ENCODE data around the gene HDAC4. TPM values are rescaled to one million over a fixed set of nuclear protein-coding genes. Genes with fewer than 3 reads are reported as not detected.
"Not testable (repeated sequence)": the region's sequence is repeated elsewhere in the genome, so short reads cannot be mapped to it uniquely, and the experiment has no call there.

Gene HDAC4
- total and polyA plus RNA-seq, 3 donors from 2014 or later, result 29.0 to 67.5 (median 58.7) TPM

GRCh38 chr2:239177325-239177724, 223.5 kb downstream of the HDAC4 start:
- no peak overlapping the region for H3K27ac ChIP-seq

DNA sequence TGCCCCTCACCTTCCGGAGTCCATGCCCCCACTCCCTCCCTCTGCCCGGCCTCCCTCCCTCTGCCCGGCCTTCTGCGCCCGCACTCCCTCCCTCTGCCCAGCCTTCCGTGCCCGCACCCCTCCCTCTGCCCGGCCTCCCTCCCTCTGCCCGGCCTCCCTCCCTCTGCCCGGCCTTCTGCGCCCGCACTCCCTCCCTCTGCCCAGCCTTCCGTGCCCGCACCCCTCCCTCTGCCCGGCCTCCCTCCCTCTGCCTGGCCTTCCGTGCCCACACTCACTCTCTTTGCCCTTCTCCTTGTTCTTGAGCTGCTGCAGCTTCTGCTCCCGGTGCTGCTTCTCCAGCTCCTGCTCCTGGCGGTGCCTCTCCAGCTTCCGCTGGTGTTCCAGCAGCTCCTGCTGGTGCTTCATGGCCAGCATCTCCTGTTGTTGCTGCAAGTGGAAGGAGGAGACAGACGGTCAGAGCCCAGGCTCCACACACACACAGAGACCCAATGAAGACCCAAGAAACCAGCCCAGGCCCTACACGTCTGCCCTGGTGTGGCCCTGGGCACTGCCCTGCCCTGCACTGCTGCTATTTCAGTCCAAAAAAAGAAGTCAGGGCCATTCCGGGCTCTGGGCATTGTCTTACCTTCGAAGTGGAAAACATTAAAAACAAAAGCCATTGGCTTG, 224.5 kb downstream of the HDAC4 start:
- H3K36me3 ChIP-seq (ENCODE audit: low read depth, missing control alignments); H3K27ac ChIP-seq; H3K4me3 ChIP-seq; H3K4me1 ChIP-seq; H3K9me3 ChIP-seq; H3K27me3 ChIP-seq; intact Hi-C loops (cut with DNase I; ENCODE audit: low total_unique reads); DNase-seq: not testable (repeated sequence)
- 93 to 94% methylated on average over 23 of the region's 23 CpGs for WGBS, 2 donors

More at GRCh38 chr2:239177325-239177724, 223.5 kb downstream of the HDAC4 start:
- intact Hi-C loops (cut with DNase I; ENCODE audit: low total_unique reads), result no loop called here
- H3K9me3 ChIP-seq, result no peaks in the 10 kb centered on the region
- no peaks in the 10 kb centered on the region for H3K4me1 ChIP-seq
- no peaks in the 10 kb centered on the region for H3K36me3 ChIP-seq (ENCODE audit: low read depth, missing control alignments)
- DNase-seq, result no peak
- no peaks in the 10 kb centered on the region for H3K27me3 ChIP-seq
- no peak overlapping the region for H3K4me3 ChIP-seq
- 94 to 95% methylated on average over 11 of the region's 11 CpGs for WGBS, 2 donors
- TF ChIP-seq CTCF (IDR thresholded peaks at IDR 0.05) (no peak), POLR2A (IDR thresholded peaks at IDR 0.05) (no peak)

DNA sequence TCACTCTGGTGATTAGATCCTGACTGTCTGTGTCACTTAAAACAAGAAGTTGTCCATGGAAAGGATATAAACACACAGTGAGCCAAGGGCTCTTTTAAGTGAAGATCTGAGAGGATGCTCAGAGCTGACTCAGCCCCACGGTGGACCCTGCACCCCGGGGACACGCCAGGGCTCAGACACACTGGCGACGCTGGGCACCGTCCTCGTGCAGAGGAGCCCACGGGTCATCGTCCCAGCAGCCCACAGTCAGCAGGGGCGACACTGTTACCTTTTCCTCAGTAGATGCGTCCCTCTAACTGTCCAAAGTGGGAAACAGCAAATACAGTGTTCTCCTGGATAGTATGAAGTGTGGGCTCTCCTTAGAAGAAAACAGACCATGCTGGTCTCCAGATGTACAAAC, 225.6 kb downstream of the HDAC4 start:
- no peak overlapping the region for H3K27ac ChIP-seq
- H3K4me1 ChIP-seq, result no peaks in the 10 kb centered on the region
- H3K27me3 ChIP-seq, result no peaks in the 10 kb centered on the region
- no peak for DNase-seq
- H3K9me3 ChIP-seq, result no peaks in the 10 kb centered on the region
- no peaks in the 10 kb centered on the region for H3K36me3 ChIP-seq (ENCODE audit: low read depth, missing control alignments)
- H3K4me3 ChIP-seq, result no peak overlapping the region
- intact Hi-C loops (cut with DNase I; ENCODE audit: low total_unique reads), result no loop called here
- 85 to 98% methylated on average over 11 of the region's 11 CpGs for WGBS, 2 donors
- TF ChIP-seq POLR2A (IDR thresholded peaks at IDR 0.05) (no peak), CTCF (IDR thresholded peaks at IDR 0.05) (no peak)

- H3K9me3 ChIP-seq, result no peaks in the 10 kb centered on the region
- intact Hi-C loops (cut with DNase I; ENCODE audit: low total_unique reads), result no loop called here
- DNase-seq, result no peak
- H3K36me3 ChIP-seq (ENCODE audit: low read depth, missing control alignments), result no peaks in the 10 kb centered on the region
- no peak overlapping the region for H3K27ac ChIP-seq
- no peak overlapping the region for H3K4me3 ChIP-seq
- no peaks in the 10 kb centered on the region for H3K4me1 ChIP-seq
- 94 to 98% methylated on average over 1 of the region's 1 CpG for WGBS, 2 donors
- no peak for TF ChIP-seq CTCF (IDR thresholded peaks at IDR 0.05)
- TF ChIP-seq POLR2A (IDR thresholded peaks at IDR 0.05), result no peak
- no peaks in the 10 kb centered on the region for H3K27me3 ChIP-seq
These were observed 227.5 kb downstream of the HDAC4 start for GRCh38 chr2:239173301-239173700.

- intact Hi-C loops (cut with DNase I; ENCODE audit: low total_unique reads), result no loop called here
- Histone ChIP-seq H3K27me3 (no peaks in the 10 kb centered on the region), H3K4me1 (no peaks in the 10 kb centered on the region), H3K4me3 (no peak overlapping the region), H3K9me3 (no peaks in the 10 kb centered on the region), H3K36me3 (ENCODE audit: low read depth, missing control alignments) (no peaks in the 10 kb centered on the region), H3K27ac (no peak overlapping the region)
- no peak for DNase-seq
- no peak for TF ChIP-seq CTCF (IDR thresholded peaks at IDR 0.05)
- TF ChIP-seq POLR2A (IDR thresholded peaks at IDR 0.05), result no peak
These were observed 229.2 kb downstream of the HDAC4 start for GRCh38 chr2:239171643-239172042.

Data from testis (tissue), 3 donors.